SK-N-SH (cell line): ENCODE data around the gene HIRA. TPM values are rescaled to one million over a fixed set of nuclear protein-coding genes. Genes with fewer than 3 reads are reported as not detected.

Experiments used
- CTCF ChIA-PET: fragments of 300-600, 350-600 bp; formaldehyde crosslinking; extraction: SDS; loops from one replicate; lab custom pipeline; 2021; lab: Yijun Ruan, JAX
- POLR2A ChIA-PET: fragments of 350-600 bp; sonication (Branson Sonifier 250); formaldehyde crosslinking; extraction: SDS; loops from one replicate; lab custom pipeline; 2020; ENCODE audit warnings: antibody characterized with exemption, inconsistent platforms; lab: Yijun Ruan, JAX
- DNase-seq: peaks from one replicate; pipeline ENCODE4 v3.0.0; 2012
- H2AFZ ChIP-seq: fragments of 200-600 bp; sonication (generic); 2 replicates; pipeline ENCODE4 v1.8.1; 2016; ENCODE audit warnings: antibody characterized with exemption, mild to moderate bottlenecking, low read depth
- H3F3A ChIP-seq: fragments of 200-600 bp; sonication (generic); replicated peaks from 2 replicates; pipeline ENCODE3; 2016; ENCODE audit warnings: antibody characterized with exemption, mild to moderate bottlenecking; ENCODE audit not compliant: insufficient read depth
- H3K27ac ChIP-seq, 2 experiments: fragments of 200-500 bp in 1 of 2; fragments of 200-600 bp in 1 of 2; sonication (Bioruptor generic) in 1 of 2; sonication (generic), shearing (Covaris generic) in 1 of 2; 2 replicates each; pipeline versions ENCODE4 v1.5.1 to v1.6.1; 2014 to 2016; ENCODE audit warnings: low read depth in 2 of 2, inconsistent platforms in 1 of 2, low read length in 1 of 2, mild to moderate bottlenecking in 1 of 2, mixed read lengths in 1 of 2
- H3K27me3 ChIP-seq: fragments of 200-600 bp; sonication (generic), shearing (Covaris generic); 2 replicates; pipeline ENCODE4 v1.6.1; 2016; ENCODE audit warnings: mixed run types; ENCODE audit not compliant: insufficient read depth
- H3K36me3 ChIP-seq, 2 experiments: fragments of 200-500 bp in 1 of 2; fragments of 200-600 bp in 1 of 2; sonication (Bioruptor generic) in 1 of 2; sonication (generic) in 1 of 2; replicated peaks in 1 of 2; 2 replicates each; pipeline versions ENCODE3 to v1.5.1; 2014 to 2016; ENCODE audit warnings: low read length in 1 of 2, mild to moderate bottlenecking in 1 of 2; ENCODE audit not compliant: insufficient read depth in 2 of 2, control insufficient read depth in 1 of 2
- H3K4me1 ChIP-seq, 2 experiments: fragments of 200-500 bp in 1 of 2; fragments of 200-600 bp in 1 of 2; sonication (Bioruptor generic) in 1 of 2; sonication (generic), shearing (Covaris generic) in 1 of 2; 2 replicates each; pipeline versions ENCODE4 v1.5.1 to v1.6.1; 2014 to 2016; ENCODE audit warnings: low read depth in 1 of 2, low read length in 1 of 2, mixed run types in 1 of 2; ENCODE audit not compliant: insufficient read depth in 2 of 2, control insufficient read depth in 1 of 2
- H3K4me2 ChIP-seq: fragments of 200-600 bp; sonication (generic), shearing (Covaris generic); 2 replicates; pipeline ENCODE4 v1.6.1; 2017; ENCODE audit warnings: mixed run types
- H3K4me3 ChIP-seq, 2 experiments: fragments of 200-500 bp in 1 of 2; fragments of 200-600 bp in 1 of 2; sonication (Bioruptor generic) in 1 of 2; sonication (generic), shearing (Covaris generic) in 1 of 2; 2 replicates each; pipeline versions ENCODE4 v1.5.1 to v1.8.1; 2014 to 2016; ENCODE audit warnings: low read depth in 2 of 2, inconsistent platforms in 1 of 2, low read length in 1 of 2, mild to moderate bottlenecking in 1 of 2, mixed read lengths in 1 of 2, moderate library complexity in 1 of 2
- H3K79me2 ChIP-seq: fragments of 200-600 bp; sonication (generic); 2 replicates; pipeline ENCODE4 v1.8.1; 2017; ENCODE audit warnings: mild to moderate bottlenecking; ENCODE audit not compliant: insufficient read depth
- H3K9ac ChIP-seq: fragments of 200-600 bp; sonication (generic); 2 replicates; pipeline ENCODE4 v1.6.1; 2017; ENCODE audit warnings: mixed run types
- H3K9me2 ChIP-seq: fragments of 200-600 bp; sonication (generic); 2 replicates; pipeline ENCODE4 v1.6.1; 2017; ENCODE audit warnings: mixed run types
- H3K9me3 ChIP-seq: fragments of 200-600 bp; sonication (generic); 2 replicates; pipeline ENCODE4 v1.6.1; 2017; ENCODE audit warnings: mixed run types, mild to moderate bottlenecking, moderate library complexity
- H4K20me1 ChIP-seq: fragments of 200-600 bp; sonication (generic); 2 replicates; pipeline ENCODE4 v1.6.1; 2017; ENCODE audit warnings: mild to moderate bottlenecking, mixed run types; ENCODE audit not compliant: insufficient read depth
- CHD2 ChIP-seq: fragments of 150-350 bp; IDR thresholded peaks from 2 replicates; pipeline ENCODE4 v1.6.1; 2018; ENCODE audit warnings: low read length; ENCODE audit not compliant: partially characterized antibody
- CTCF ChIP-seq: fragments of 200-600 bp; sonication (generic); IDR thresholded peaks from 2 replicates; pipeline ENCODE4 v1.6.1; 2017; ENCODE audit warnings: antibody characterized with exemption, mild to moderate bottlenecking, moderate library complexity
- ELF1 ChIP-seq: IDR thresholded peaks from 2 replicates; pipeline ENCODE4 v1.4.0; 2012
- EZH2phosphoT487 ChIP-seq: fragments of 200-600 bp; sonication (generic); IDR thresholded peaks from 2 replicates; pipeline ENCODE4 v1.6.1; 2017; ENCODE audit warnings: low read depth, mixed run types, mild to moderate bottlenecking, antibody characterized with exemption, moderate library complexity, borderline replicate concordance
- GATA2 ChIP-seq: sonication (generic); formaldehyde crosslinking; IDR thresholded peaks from 2 replicates; pipeline ENCODE4 v1.5.0; 2020; ENCODE audit warnings: mild to moderate bottlenecking, missing genetic modification reagents
- MAX ChIP-seq: IDR thresholded peaks from 2 replicates; pipeline ENCODE4 v1.4.0; 2012; ENCODE audit warnings: low read depth
- MEF2A ChIP-seq: IDR thresholded peaks from 2 replicates; pipeline ENCODE4 v1.4.0; 2012; ENCODE audit warnings: low read depth, borderline replicate concordance
- NFIC ChIP-seq: IDR thresholded peaks from 2 replicates; pipeline ENCODE4 v1.4.0; 2012; ENCODE audit warnings: borderline replicate concordance
- RAD21 ChIP-seq: IDR thresholded peaks from 2 replicates; pipeline ENCODE4 v1.6.1; 2012; ENCODE audit warnings: mild to moderate bottlenecking, low read length
- RCOR1 ChIP-seq: fragments of 150-350 bp; IDR thresholded peaks from 2 replicates; pipeline ENCODE4 v1.6.1; 2017; ENCODE audit warnings: antibody characterized with exemption, low read length
- RFX5 ChIP-seq: IDR thresholded peaks from 2 replicates; pipeline ENCODE4 v1.6.1; 2012; ENCODE audit warnings: mild to moderate bottlenecking, improper control_type of control experiment, low read length
- SIN3A ChIP-seq: IDR thresholded peaks from 2 replicates; pipeline ENCODE4 v1.6.1; 2012; ENCODE audit warnings: low read depth, mild to moderate bottlenecking, low read length, moderate library complexity, borderline replicate concordance
- SMC3 ChIP-seq: IDR thresholded peaks from 2 replicates; pipeline ENCODE4 v1.6.1; 2012; ENCODE audit warnings: low read depth, low read length, improper control_type of control experiment
- TEAD4 ChIP-seq: IDR thresholded peaks from 2 replicates; pipeline ENCODE4 v1.4.0; 2012; ENCODE audit warnings: mild to moderate bottlenecking, borderline replicate concordance; ENCODE audit not compliant: insufficient read depth
- YY1 ChIP-seq: IDR thresholded peaks from 2 replicates; pipeline ENCODE4 v1.4.0; 2012; ENCODE audit warnings: low read depth, mild to moderate bottlenecking
- WGBS: methylation state at CpG from one replicate; pipeline ENCODE4 v1.1.6; 2017; ENCODE audit warnings: low lambda C conversion rate; 5-methylcytosine and 5-hydroxymethylcytosine counted together
- polyA plus RNA-seq, 3 experiments: library from polyadenylated mRNA; depleted of rRNA; stranded (reverse); fragments of >200 nt; gene quantifications; 2 replicates each; pipeline ENCODE4 v1.2.3, GENCODE V29; 2012
- TF ChIP-seq, protein P1 (sequence below): fragments of 150-350 bp; IDR thresholded peaks from 2 replicates; pipeline ENCODE4 v1.6.1; 2016; ENCODE audit warnings: mild to moderate bottlenecking, low read depth, low read length
- TF ChIP-seq, protein P2 (sequence below): fragments of 150-350 bp; IDR thresholded peaks from 2 replicates; pipeline ENCODE4 v1.6.1; 2017; ENCODE audit warnings: antibody characterized with exemption, low read length, low read depth, borderline replicate concordance
- TF ChIP-seq, protein P3 (sequence below): IDR thresholded peaks from 2 replicates; pipeline ENCODE4 v1.6.1; 2012; ENCODE audit warnings: mild to moderate bottlenecking, low read depth, low read length, moderate library complexity

Gene HIRA
- polyA plus RNA-seq, 1 of the 3 experiments (the other 2 are of a cell fraction) = 21.0 TPM

- CTCF ChIA-PET = interaction anchor here (0.6 to 2.9 kb wide), 14 partner anchors 11 to 519 kb away, joined by 3 to 19 read pairs (median 4); partner anchors contain the start of genes ESS2 and SLC25A1
- POLR2A ChIA-PET = interaction anchor here (0.7 to 1.6 kb wide), 2 partner anchors 26 to 333 kb away, joined by 3 to 4 read pairs; partner anchors contain the start of gene ESS2
- Histone ChIP-seq H3K4me3 (peak overlapping the region; percentile 94 to 95), H3K27ac (peak overlapping the region in 1 of 2 experiments; percentile 95; a peak in 2 of 4 replicates), H3K4me2 (peak overlapping the region; percentile 80), H3K9me3 (no peaks in the 10 kb centered on the region), H2AFZ (no peak overlapping the region)
- no peak for DNase-seq
- no peak for TF ChIP-seq SIN3A
- peak; percentile 31; the same call in 1 of the 2 replicates for TF ChIP-seq RAD21
- TF ChIP-seq CTCF = peak; percentile 43
- TF ChIP-seq RCOR1 = no peak
- TF ChIP-seq, all 33 proteins: peak for 2
- Histone ChIP-seq H3K9me2 (no peaks in the 10 kb centered on the region), H3K9ac (peak overlapping the region; percentile 91), H3K79me2 (peaks cover 89% of the 10 kb centered on the region), H3F3A (no peaks in the 10 kb centered on the region), H4K20me1 (peaks cover 50% of the 10 kb centered on the region), H3K27me3 (no peaks in the 10 kb centered on the region), H3K36me3 (peaks cover 18 to 28% of the 10 kb centered on the region in 2 experiments), H3K4me1 (peaks cover 5 to 16% of the 10 kb centered on the region in 2 experiments; a peak in 3 of 4 replicates)
- 45% methylated on average over 5 of the region's 5 CpGs for WGBS
These were observed 46.0 kb upstream of the HIRA start for GRCh38 chr22:19477321-19478044.

GRCh38 chr22:19476023-19476422, 44.5 kb upstream of the HIRA start:
- no peaks in the 10 kb centered on the region for H3K9me2 ChIP-seq
- no peak overlapping the region for H3K9ac ChIP-seq
- no peaks in the 10 kb centered on the region for H3F3A ChIP-seq
- H3K27ac ChIP-seq = no peak overlapping the region
- 84% methylated on average over 3 of the region's 3 CpGs for WGBS
- H3K27me3 ChIP-seq = no peaks in the 10 kb centered on the region
- no peak for DNase-seq
- no peak overlapping the region for H3K4me3 ChIP-seq
- CTCF ChIA-PET = no interaction called here
- peaks cover 27 to 42% of the 10 kb centered on the region in 2 experiments for H3K36me3 ChIP-seq
- H3K4me1 ChIP-seq = peaks cover 5 to 16% of the 10 kb centered on the region in 2 experiments; a peak in 3 of 4 replicates
- no peaks in the 10 kb centered on the region for H3K9me3 ChIP-seq
- H2AFZ ChIP-seq = no peak overlapping the region
- peaks cover 87% of the 10 kb centered on the region for H3K79me2 ChIP-seq
- H3K4me2 ChIP-seq = no peak overlapping the region
- H4K20me1 ChIP-seq = peaks cover 53% of the 10 kb centered on the region
- POLR2A ChIA-PET = no interaction called here
- TF ChIP-seq GATA2 (no peak), CHD2 (no peak), YY1 (no peak), EZH2phosphoT487 (no peak), MEF2A (no peak), RFX5 (no peak), TEAD4 (no peak), MAX (no peak), RAD21 (no peak), SMC3 (no peak), SIN3A (no peak), NFIC (no peak), ELF1 (no peak)
- TF ChIP-seq, protein P1, sequence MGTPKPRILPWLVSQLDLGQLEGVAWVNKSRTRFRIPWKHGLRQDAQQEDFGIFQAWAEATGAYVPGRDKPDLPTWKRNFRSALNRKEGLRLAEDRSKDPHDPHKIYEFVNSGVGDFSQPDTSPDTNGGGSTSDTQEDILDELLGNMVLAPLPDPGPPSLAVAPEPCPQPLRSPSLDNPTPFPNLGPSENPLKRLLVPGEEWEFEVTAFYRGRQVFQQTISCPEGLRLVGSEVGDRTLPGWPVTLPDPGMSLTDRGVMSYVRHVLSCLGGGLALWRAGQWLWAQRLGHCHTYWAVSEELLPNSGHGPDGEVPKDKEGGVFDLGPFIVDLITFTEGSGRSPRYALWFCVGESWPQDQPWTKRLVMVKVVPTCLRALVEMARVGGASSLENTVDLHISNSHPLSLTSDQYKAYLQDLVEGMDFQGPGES = no peak
- TF ChIP-seq, protein P2, sequence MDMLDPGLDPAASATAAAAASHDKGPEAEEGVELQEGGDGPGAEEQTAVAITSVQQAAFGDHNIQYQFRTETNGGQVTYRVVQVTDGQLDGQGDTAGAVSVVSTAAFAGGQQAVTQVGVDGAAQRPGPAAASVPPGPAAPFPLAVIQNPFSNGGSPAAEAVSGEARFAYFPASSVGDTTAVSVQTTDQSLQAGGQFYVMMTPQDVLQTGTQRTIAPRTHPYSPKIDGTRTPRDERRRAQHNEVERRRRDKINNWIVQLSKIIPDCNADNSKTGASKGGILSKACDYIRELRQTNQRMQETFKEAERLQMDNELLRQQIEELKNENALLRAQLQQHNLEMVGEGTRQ = no peak
- TF ChIP-seq, protein P3, sequence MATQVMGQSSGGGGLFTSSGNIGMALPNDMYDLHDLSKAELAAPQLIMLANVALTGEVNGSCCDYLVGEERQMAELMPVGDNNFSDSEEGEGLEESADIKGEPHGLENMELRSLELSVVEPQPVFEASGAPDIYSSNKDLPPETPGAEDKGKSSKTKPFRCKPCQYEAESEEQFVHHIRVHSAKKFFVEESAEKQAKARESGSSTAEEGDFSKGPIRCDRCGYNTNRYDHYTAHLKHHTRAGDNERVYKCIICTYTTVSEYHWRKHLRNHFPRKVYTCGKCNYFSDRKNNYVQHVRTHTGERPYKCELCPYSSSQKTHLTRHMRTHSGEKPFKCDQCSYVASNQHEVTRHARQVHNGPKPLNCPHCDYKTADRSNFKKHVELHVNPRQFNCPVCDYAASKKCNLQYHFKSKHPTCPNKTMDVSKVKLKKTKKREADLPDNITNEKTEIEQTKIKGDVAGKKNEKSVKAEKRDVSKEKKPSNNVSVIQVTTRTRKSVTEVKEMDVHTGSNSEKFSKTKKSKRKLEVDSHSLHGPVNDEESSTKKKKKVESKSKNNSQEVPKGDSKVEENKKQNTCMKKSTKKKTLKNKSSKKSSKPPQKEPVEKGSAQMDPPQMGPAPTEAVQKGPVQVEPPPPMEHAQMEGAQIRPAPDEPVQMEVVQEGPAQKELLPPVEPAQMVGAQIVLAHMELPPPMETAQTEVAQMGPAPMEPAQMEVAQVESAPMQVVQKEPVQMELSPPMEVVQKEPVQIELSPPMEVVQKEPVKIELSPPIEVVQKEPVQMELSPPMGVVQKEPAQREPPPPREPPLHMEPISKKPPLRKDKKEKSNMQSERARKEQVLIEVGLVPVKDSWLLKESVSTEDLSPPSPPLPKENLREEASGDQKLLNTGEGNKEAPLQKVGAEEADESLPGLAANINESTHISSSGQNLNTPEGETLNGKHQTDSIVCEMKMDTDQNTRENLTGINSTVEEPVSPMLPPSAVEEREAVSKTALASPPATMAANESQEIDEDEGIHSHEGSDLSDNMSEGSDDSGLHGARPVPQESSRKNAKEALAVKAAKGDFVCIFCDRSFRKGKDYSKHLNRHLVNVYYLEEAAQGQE = no peak
